Medulla oblongata (tissue), 1 donor: ENCODE data around the gene UQCC3.
"Not testable (repeated sequence)": the region's sequence is repeated elsewhere in the genome, so short reads cannot be mapped to it uniquely, and the experiment has no call there.

Experiments used
- DNase-seq: peaks from one replicate; pipeline ENCODE4 v3.0.0-alpha.2; 2015; ENCODE audit errors: extremely low spot score

Gene UQCC3

DNA sequence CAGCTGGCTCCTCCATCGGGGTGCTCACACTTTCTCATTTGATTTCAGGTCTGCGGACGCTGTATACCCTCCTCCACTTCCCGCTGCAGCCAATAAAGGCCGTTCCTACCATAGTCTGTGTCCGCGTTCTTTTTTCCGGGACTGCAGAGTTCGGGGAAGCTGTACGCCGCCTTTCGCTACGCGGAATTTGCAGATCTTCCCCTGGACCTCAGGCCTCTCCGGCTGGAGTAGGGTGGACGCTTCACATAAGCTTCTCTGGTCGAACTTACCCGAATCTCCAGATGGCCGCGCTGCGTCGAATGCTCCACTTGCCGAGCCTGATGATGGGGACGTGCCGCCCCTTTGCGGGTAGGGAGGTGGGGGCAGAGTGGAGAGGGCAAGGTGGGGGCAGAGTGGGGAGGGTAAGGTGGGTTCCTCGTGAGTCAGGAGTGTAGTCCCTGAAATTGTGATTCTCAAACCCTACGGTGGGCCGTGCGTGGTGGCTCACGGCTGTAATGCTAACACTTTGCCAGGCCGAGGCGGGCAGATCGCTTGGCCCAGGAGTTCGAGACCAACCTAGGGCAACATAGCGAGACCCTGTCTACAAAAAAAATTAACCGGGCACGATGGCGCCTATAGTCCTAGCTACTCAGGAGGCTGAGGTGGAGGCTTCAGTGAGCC, 5.7 kb upstream of the UQCC3 start:
- peak; percentile 39 for DNase-seq

- no peak for DNase-seq
Observed at GRCh38 chr11:62666259-62666926, 5.1 kb upstream of the UQCC3 start.

DNA sequence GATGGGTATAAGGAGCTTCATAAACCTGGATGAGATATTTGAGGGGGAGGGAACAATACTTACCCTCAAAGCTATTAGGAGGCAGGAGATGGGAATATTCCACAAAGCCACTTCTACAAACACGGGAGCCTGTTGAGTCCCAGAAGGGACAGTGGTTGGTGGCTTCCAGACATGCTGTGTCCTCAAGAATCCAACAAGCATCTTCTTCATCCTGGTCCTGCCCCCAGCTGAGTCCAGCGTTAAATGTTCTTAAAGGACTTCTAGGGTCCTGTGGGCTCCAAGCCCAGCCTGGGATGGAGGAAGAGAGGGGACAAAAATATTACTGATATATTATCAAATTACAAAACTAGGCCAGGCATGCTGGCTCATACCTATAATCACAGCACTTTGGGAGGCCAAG, 4.0 kb upstream of the UQCC3 start:
- no peak for DNase-seq

DNA sequence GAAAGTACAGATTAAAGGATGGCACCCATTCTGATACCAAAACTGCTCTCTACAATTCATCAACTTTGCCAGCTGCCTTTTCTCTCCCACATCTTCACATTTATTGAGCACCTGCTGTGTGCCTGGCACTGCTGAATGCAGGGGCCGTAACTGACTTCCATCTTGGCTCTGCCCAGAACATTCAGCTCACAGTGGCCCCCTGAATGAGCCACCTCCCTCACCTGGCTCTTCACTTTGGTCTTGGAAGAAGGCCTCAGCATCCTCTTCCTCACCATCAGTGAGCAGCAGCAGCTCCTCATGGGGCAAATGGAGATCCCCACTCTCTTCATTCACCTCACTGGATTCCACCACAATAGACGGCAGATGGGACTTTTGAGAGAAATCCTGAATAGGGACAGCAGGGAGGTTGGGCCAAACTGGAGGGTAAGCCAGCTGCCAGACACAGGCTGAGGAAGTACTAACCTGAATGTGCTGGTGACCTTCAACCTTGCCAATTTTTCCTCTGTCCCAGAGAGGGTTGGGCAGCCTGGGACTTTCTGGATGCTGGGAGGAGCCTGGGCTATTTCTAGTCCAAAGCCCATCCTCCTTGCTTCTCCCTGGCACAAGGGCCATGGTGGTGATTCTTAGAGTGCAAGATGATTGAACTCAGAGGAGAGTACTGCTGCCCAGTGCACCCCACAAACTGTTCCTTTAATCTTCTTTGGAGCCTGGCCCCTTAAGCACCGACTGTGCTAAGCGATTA, 1.9 kb upstream of the UQCC3 start:
- no peak for DNase-seq

DNA sequence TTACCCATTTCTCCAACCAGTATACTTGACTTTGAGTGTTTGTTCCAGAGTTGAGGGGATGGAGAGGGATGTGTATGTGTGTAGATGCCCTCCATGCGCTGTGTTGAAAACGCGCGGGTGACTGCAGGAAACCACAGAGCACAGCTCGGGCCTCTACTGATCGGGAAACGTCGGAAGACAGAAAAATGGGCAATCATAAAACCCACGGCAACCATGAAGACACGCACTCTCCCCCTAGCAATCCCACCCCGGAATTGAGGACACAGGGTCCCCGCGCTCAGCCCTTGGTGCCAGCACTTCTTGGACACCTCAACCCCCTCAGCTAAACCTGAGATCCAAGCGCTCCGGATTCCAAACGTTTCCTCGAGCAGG, 251 bp upstream of the UQCC3 start:
- DNase-seq = no peak

GRCh38 chr11:62673196-62673525, 1.7 kb downstream of the UQCC3 start:
- DNase-seq = no peak

GRCh38 chr11:62675415-62675814, 3.9 kb downstream of the UQCC3 start:
- not testable (repeated sequence) for DNase-seq

DNA sequence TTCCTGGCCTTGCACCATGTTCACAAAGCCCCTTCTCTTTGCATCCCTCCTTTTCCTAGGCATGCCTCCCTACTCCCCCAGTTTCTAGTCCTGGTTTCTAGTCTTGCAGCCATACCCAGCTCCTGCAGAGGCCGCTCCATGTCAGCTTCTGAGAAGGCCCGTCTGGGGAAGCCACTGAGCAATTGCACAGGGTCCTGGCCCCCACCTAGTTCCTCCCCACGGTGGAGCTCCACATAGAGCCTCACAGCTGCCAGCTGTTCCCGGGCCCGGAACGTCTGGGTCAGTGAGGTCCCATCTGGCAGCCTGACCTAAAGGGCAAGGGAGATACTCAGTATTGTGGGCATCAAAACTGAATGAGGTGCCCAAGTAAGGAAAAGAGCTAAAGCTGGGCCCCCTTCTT, 5.2 kb downstream of the UQCC3 start:
- no peak for DNase-seq

- DNase-seq = no peak
Observed at GRCh38 chr11:62677156-62677555, 5.7 kb downstream of the UQCC3 start.

- no peak for DNase-seq
Observed at GRCh38 chr11:62677714-62678113, 6.2 kb downstream of the UQCC3 start.

- DNase-seq = no peak
Observed at GRCh38 chr11:62678433-62678769, 6.9 kb downstream of the UQCC3 start.

- DNase-seq = peak; percentile 88
Observed at GRCh38 chr11:62678770-62679696, 7.6 kb downstream of the UQCC3 start, which contains the start of gene UBXN1. Gene UBXN1, minus strand, starts transcription at chr11:62679073. Its CDS starts 150 bp downstream, at chr11:62678923.

- no peak for DNase-seq
Observed at GRCh38 chr11:62680825-62681240, 9.4 kb downstream of the UQCC3 start.

DNA sequence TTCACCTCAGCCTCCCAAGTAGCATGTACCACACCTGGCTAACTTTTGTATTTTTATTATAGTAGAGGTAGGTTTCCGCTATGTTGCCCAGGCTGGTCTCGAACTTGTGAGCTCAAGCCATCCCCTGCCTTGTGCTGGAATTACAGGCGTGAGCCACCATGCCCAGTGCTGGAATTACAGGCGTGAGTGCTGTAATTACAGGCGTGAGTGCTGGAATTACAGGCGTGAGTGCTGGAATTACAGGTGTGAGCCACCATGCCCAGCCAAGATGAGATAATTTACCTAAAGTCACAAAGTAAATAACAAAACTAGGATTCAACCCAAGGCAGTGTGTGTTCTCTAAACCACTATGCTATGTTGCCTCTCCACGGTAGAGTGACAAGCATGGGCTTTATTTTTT, 11.0 kb downstream of the UQCC3 start:
- no peak for DNase-seq

DNA sequence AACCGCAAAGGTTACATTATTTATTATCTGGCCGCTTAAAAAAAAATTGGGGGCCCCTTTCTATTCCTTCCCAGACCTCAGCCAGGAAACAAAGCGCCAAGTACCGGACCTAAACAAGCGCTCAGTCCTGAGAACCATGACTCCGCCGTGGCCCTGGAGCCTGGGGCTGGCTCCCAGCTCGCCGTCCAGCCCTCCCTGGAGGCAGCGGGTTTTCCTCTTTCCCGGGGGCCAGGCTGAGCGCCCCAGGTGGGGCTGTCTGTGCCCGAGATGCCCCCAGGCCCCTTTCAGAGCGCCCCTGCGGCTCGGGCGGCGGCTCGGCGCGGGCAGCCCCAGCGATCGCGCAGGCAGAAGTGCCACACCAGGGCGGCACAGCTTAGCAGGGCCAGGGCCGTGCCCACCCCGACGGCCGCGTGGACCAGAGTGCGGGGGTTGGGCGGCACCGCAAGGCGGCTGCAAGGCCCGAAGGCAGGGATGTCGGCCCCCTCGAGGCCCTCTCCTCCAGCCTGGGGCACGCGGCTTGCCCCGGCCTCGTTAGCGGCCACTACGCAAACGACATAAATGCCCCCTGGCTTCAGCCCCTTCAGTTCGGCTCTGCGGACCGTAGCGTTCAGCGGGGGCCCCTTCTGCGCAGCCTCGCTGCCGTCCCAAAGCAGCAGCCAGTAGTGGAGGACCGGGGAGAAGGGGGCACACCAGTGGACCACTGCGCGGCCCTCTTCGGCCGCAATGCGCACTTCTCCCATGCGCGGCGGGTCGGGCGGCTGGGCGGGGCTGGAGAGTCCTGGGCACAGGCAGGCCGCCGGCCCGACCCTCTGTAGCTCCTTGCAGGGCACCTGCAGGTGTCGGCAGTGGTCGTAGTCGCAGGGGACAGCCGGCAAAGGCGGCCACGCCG, 16.3 kb downstream of the UQCC3 start:
- no peak for DNase-seq

- DNase-seq = no peak
Observed at GRCh38 chr11:62688491-62688890, 17.0 kb downstream of the UQCC3 start.

DNA sequence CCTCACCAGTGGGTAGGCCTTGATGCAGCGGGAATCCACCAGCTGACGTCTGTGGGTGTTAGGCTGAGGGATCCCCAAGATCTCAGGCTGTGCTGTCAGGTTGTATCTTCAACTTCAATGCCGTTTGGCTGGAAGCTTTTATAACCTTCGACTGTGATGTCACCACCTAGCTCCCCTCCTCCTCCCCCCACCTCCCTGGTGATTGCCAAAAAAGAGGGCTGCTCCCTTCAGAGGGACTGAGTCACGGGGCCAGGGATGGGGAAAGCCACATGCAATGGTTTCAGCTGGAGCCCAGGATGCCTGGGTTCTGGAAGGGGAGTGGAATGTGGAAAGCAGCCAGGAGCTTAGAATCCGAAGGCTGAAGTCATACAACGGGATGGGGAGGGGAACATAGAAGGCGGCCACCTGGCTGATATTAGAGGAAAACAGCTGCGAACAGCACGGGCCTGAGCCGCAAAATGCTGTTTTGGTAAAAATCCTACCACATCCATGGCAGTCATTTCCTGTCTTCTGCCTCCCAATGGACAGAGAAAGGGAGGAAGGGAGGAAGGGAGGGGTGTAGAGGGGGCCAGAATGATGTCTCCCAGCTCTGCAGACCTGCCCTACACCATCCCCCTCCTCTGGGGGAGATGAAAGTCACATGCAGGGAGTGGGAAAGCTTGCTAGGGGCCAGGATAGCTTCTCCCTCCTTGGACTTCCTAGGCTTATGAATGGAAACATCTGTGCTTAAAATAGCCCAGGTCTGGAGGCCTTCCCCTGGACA, 18.1 kb downstream of the UQCC3 start, which contains the start of gene LRRN4CL:
TSS of gene LRRN4CL (minus strand) at position 110 of the 763 bp plus-strand sequence. CDS start 1,022 bp downstream, outside the sequence.
- no peak for DNase-seq

DNA sequence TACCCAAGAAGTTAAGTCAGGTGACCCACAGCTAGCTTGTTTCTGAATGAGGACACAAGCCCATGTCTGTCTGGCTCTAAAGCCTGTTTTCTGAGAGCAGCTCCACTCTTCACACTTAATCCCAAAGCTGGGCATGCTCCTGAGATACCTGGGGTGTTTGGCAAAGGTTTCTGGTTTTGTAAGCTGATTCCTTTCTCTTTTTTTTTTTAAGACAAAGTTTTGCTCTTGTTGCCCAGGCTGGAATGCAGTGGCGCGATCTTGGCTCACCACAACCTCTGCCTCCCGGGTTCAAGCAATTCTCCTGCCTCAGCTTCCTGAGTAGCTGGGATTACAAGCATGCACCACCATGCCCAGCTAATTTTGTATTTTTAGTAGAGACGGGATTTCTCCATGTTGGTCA, 22.2 kb downstream of the UQCC3 start:
- DNase-seq = not testable (repeated sequence)

GRCh38 chr11:62694455-62695167, 23.1 kb downstream of the UQCC3 start:
- peak; percentile 90 for DNase-seq
